SK-N-SH (cell line): ENCODE measurements around the gene POLR2A. TPM values are rescaled to one million over a fixed set of nuclear protein-coding genes. Genes with fewer than 3 reads are reported as not detected.

Source experiments
- CTCF ChIA-PET: fragments of 300-600, 350-600 bp; formaldehyde crosslinking; extraction: SDS; loops from one replicate; lab custom pipeline; 2021; lab: Yijun Ruan, JAX
- POLR2A ChIA-PET: fragments of 350-600 bp; sonication (Branson Sonifier 250); formaldehyde crosslinking; extraction: SDS; loops from one replicate; lab custom pipeline; 2020; ENCODE audit warnings: antibody characterized with exemption, inconsistent platforms; lab: Yijun Ruan, JAX
- DNase-seq: peaks from one replicate; pipeline ENCODE4 v3.0.0; 2012
- H2AFZ ChIP-seq: fragments of 200-600 bp; sonication (generic); 2 replicates; pipeline ENCODE4 v1.8.1; 2016; ENCODE audit warnings: antibody characterized with exemption, mild to moderate bottlenecking, low read depth
- H3F3A ChIP-seq: fragments of 200-600 bp; sonication (generic); replicated peaks from 2 replicates; pipeline ENCODE3; 2016; ENCODE audit warnings: antibody characterized with exemption, mild to moderate bottlenecking; ENCODE audit not compliant: insufficient read depth
- H3K27ac ChIP-seq, 2 experiments: fragments of 200-500 bp in 1 of 2; fragments of 200-600 bp in 1 of 2; sonication (Bioruptor generic) in 1 of 2; sonication (generic), shearing (Covaris generic) in 1 of 2; 2 replicates each; pipeline versions ENCODE4 v1.5.1 to v1.6.1; 2014 to 2016; ENCODE audit warnings: low read depth in 2 of 2, inconsistent platforms in 1 of 2, low read length in 1 of 2, mild to moderate bottlenecking in 1 of 2, mixed read lengths in 1 of 2
- H3K27me3 ChIP-seq: fragments of 200-600 bp; sonication (generic), shearing (Covaris generic); 2 replicates; pipeline ENCODE4 v1.6.1; 2016; ENCODE audit warnings: mixed run types; ENCODE audit not compliant: insufficient read depth
- H3K36me3 ChIP-seq, 2 experiments: fragments of 200-500 bp in 1 of 2; fragments of 200-600 bp in 1 of 2; sonication (Bioruptor generic) in 1 of 2; sonication (generic) in 1 of 2; replicated peaks in 1 of 2; 2 replicates each; pipeline versions ENCODE3 to v1.5.1; 2014 to 2016; ENCODE audit warnings: low read length in 1 of 2, mild to moderate bottlenecking in 1 of 2; ENCODE audit not compliant: insufficient read depth in 2 of 2, control insufficient read depth in 1 of 2
- H3K4me1 ChIP-seq, 2 experiments: fragments of 200-500 bp in 1 of 2; fragments of 200-600 bp in 1 of 2; sonication (Bioruptor generic) in 1 of 2; sonication (generic), shearing (Covaris generic) in 1 of 2; 2 replicates each; pipeline versions ENCODE4 v1.5.1 to v1.6.1; 2014 to 2016; ENCODE audit warnings: low read depth in 1 of 2, low read length in 1 of 2, mixed run types in 1 of 2; ENCODE audit not compliant: insufficient read depth in 2 of 2, control insufficient read depth in 1 of 2
- H3K4me2 ChIP-seq: fragments of 200-600 bp; sonication (generic), shearing (Covaris generic); 2 replicates; pipeline ENCODE4 v1.6.1; 2017; ENCODE audit warnings: mixed run types
- H3K4me3 ChIP-seq, 2 experiments: fragments of 200-500 bp in 1 of 2; fragments of 200-600 bp in 1 of 2; sonication (Bioruptor generic) in 1 of 2; sonication (generic), shearing (Covaris generic) in 1 of 2; 2 replicates each; pipeline versions ENCODE4 v1.5.1 to v1.8.1; 2014 to 2016; ENCODE audit warnings: low read depth in 2 of 2, inconsistent platforms in 1 of 2, low read length in 1 of 2, mild to moderate bottlenecking in 1 of 2, mixed read lengths in 1 of 2, moderate library complexity in 1 of 2
- H3K79me2 ChIP-seq: fragments of 200-600 bp; sonication (generic); 2 replicates; pipeline ENCODE4 v1.8.1; 2017; ENCODE audit warnings: mild to moderate bottlenecking; ENCODE audit not compliant: insufficient read depth
- H3K9ac ChIP-seq: fragments of 200-600 bp; sonication (generic); 2 replicates; pipeline ENCODE4 v1.6.1; 2017; ENCODE audit warnings: mixed run types
- H3K9me2 ChIP-seq: fragments of 200-600 bp; sonication (generic); 2 replicates; pipeline ENCODE4 v1.6.1; 2017; ENCODE audit warnings: mixed run types
- H3K9me3 ChIP-seq: fragments of 200-600 bp; sonication (generic); 2 replicates; pipeline ENCODE4 v1.6.1; 2017; ENCODE audit warnings: mixed run types, mild to moderate bottlenecking, moderate library complexity
- H4K20me1 ChIP-seq: fragments of 200-600 bp; sonication (generic); 2 replicates; pipeline ENCODE4 v1.6.1; 2017; ENCODE audit warnings: mild to moderate bottlenecking, mixed run types; ENCODE audit not compliant: insufficient read depth
- EP300 ChIP-seq, 2 experiments: IDR thresholded peaks; 2 replicates each; pipeline versions ENCODE4 v1.4.0 to v1.6.1; 2012; ENCODE audit warnings: borderline replicate concordance in 1 of 2, low read depth in 1 of 2, low read length in 1 of 2
- GABPA ChIP-seq: IDR thresholded peaks from 2 replicates; pipeline ENCODE4 v1.4.0; 2012; ENCODE audit warnings: low read depth, mild to moderate bottlenecking
- NFIC ChIP-seq: IDR thresholded peaks from 2 replicates; pipeline ENCODE4 v1.4.0; 2012; ENCODE audit warnings: borderline replicate concordance
- NRF1 ChIP-seq: IDR thresholded peaks from 2 replicates; pipeline ENCODE4 v1.6.1; 2012; ENCODE audit warnings: low read depth, mild to moderate bottlenecking, low read length
- REST ChIP-seq: IDR thresholded peaks from 2 replicates; pipeline ENCODE4 v1.6.1; 2012; ENCODE audit warnings: mild to moderate bottlenecking, low read depth, low read length, moderate library complexity
- ZBTB33 ChIP-seq: IDR thresholded peaks from 2 replicates; pipeline ENCODE4 v1.4.0; 2012; ENCODE audit warnings: low read depth, borderline replicate concordance
- WGBS: methylation state at CpG from one replicate; pipeline ENCODE4 v1.1.6; 2017; ENCODE audit warnings: low lambda C conversion rate; 5-methylcytosine and 5-hydroxymethylcytosine counted together
- polyA plus RNA-seq, 3 experiments: library from polyadenylated mRNA; depleted of rRNA; stranded (reverse); fragments of >200 nt; gene quantifications; 2 replicates each; pipeline ENCODE4 v1.2.3, GENCODE V29; 2012

Gene POLR2A
- polyA plus RNA-seq, 1 of the 3 experiments (the other 2 are of a cell fraction), result 37.3 TPM

- TF ChIP-seq ZBTB33 (no peak), EP300 (IDR thresholded peaks at IDR 0.05; ENCODE audit: borderline replicate concordance in 1 of 2, low read depth in 1 of 2, low read length in 1 of 2) (no peak), NFIC (no peak), NRF1 (no peak)
Measured at GRCh38 chr17:7530023-7530900, 46.1 kb downstream of the POLR2A start (continued).

GRCh38 chr17:7538050-7538449, 53.9 kb downstream of the POLR2A start:
- H3K4me2 ChIP-seq, result no peak overlapping the region
- no peaks in the 10 kb centered on the region for H3K4me1 ChIP-seq
- ChIA-PET POLR2A (interaction anchor here (1.2 kb wide), 1 partner anchor 22 kb away, joined by 3 read pairs; no protein-coding TSS in a partner anchor), CTCF (interaction anchor here (6.8 kb wide), 1 partner anchor 23 kb away, joined by 32 read pairs; the partner anchor contains the start of gene SENP3)
- no peaks in the 10 kb centered on the region for H4K20me1 ChIP-seq
- H3K9ac ChIP-seq, result no peak overlapping the region
- no peaks in the 10 kb centered on the region for H3F3A ChIP-seq
- H3K9me2 ChIP-seq, result no peaks in the 10 kb centered on the region
- no peaks in the 10 kb centered on the region for H3K36me3 ChIP-seq
- no peak for TF ChIP-seq REST
- no peak for TF ChIP-seq GABPA
- H3K4me3 ChIP-seq, result no peak overlapping the region
- no peak overlapping the region for H2AFZ ChIP-seq
- no peak overlapping the region for H3K27ac ChIP-seq
- H3K27me3 ChIP-seq, result no peaks in the 10 kb centered on the region
- 45% methylated on average over 3 of the region's 3 CpGs for WGBS
- no peak for DNase-seq
- peaks cover 3% of the 10 kb centered on the region; the same call in 1 of the 2 replicates for H3K9me3 ChIP-seq
- H3K79me2 ChIP-seq, result no peaks in the 10 kb centered on the region
